Ovary (tissue), 3 donors: ENCODE results near the gene HSPB1.

Experiments
- EP300 ChIP-seq: sonication (generic); formaldehyde crosslinking; IDR thresholded peaks from one replicate; pipeline ENCODE4 v1.6.1; 2017; ENCODE audit warnings: antibody characterized with exemption
- TF ChIP-seq, protein P1 (sequence below), 3 donors: fragments of 450-650 bp in 2 of 3; fragments of 200-600 bp in 1 of 3; IDR thresholded peaks; one replicate each; pipeline versions ENCODE4 v1.5.1 to v1.8.0; 2016 to 2022; ENCODE audit warnings: antibody characterized with exemption in 3 of 3, mild to moderate bottlenecking in 1 of 3
- donor health status: DM: no; HTN: no; CAD: no.

DNA sequence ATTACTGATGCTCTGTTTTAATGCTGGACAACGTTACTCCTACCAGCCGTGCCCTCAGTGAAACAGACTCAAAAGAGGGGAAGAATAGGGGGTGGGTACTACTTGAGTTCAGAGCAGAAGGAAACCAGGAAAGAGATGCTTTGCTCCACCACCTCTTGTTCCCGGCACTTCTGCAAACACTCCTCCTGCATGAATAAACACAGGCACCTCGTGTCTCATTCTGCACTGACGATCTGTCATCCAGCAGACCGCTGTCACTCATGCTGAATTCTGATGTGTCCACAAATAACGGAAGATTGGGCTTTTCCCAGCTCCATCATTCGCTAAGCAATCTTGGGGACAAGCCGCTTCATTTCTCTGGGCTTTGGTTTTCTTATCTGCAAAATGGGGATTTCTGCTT lies 29.6 kb downstream of the HSPB1 start:
- TF ChIP-seq, protein P1, sequence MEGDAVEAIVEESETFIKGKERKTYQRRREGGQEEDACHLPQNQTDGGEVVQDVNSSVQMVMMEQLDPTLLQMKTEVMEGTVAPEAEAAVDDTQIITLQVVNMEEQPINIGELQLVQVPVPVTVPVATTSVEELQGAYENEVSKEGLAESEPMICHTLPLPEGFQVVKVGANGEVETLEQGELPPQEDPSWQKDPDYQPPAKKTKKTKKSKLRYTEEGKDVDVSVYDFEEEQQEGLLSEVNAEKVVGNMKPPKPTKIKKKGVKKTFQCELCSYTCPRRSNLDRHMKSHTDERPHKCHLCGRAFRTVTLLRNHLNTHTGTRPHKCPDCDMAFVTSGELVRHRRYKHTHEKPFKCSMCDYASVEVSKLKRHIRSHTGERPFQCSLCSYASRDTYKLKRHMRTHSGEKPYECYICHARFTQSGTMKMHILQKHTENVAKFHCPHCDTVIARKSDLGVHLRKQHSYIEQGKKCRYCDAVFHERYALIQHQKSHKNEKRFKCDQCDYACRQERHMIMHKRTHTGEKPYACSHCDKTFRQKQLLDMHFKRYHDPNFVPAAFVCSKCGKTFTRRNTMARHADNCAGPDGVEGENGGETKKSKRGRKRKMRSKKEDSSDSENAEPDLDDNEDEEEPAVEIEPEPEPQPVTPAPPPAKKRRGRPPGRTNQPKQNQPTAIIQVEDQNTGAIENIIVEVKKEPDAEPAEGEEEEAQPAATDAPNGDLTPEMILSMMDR (IDR thresholded peaks at IDR 0.05) = no peak
- no peak for TF ChIP-seq EP300
